Peyer's patch (tissue), 4 donors: Measurements from ENCODE around the gene FAM50A.

Experiments
- POLR2A ChIP-seq, 2 donors: fragments of 450-650 bp; IDR thresholded peaks; one replicate each; pipeline ENCODE4 v1.5.1; 2017; ENCODE audit warnings: antibody characterized with exemption in 2 of 2, mild to moderate bottlenecking in 2 of 2, moderate library complexity in 2 of 2
- TF ChIP-seq, protein P1 (sequence below), 6 experiments: fragments of 450-650 bp in 4 of 6; fragments of 200-600 bp in 2 of 6; sonication (generic) in 1 of 6; IDR thresholded peaks; one replicate each; pipeline ENCODE4 v1.5.1; 2017 to 2019; ENCODE audit warnings: antibody characterized with exemption in 6 of 6, mild to moderate bottlenecking in 3 of 6, moderate library complexity in 1 of 6

DNA sequence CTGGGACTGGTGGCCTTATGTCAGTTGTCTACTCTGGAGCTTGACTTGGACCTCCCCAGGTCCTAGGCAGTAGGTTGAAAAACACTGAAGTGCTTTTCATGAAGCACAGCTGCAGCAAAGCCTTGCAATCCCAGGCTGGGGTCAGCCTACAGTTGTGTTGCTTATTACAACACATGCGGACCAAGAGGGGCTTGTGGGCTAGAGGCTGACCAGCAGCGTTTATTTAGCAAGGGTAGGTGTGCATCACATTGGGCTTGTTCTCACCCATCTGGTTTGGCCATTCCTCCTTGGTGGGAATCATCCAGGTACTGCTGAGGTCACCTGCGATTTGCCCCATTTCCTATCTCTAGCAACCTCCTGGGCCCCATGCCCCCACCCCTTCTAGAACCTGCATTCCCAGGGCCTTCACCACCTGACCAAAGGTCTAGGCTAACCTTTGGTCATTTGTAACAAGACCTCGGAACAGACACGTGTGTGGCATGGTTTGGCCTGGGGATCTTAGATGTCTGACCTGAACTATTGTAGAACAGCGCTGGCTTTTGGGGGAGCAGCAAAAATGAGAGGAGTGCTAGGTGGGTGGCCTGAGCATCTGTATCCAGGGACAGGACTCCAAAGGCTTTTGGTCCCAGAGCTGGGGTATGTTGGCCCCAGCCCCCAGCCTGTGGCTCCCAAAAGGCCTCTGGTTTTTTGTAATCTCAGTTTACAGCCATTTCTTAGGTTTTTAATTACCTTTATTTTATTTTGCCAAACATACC lies 42.7 kb upstream of the FAM50A start:
- TF ChIP-seq, protein P1, sequence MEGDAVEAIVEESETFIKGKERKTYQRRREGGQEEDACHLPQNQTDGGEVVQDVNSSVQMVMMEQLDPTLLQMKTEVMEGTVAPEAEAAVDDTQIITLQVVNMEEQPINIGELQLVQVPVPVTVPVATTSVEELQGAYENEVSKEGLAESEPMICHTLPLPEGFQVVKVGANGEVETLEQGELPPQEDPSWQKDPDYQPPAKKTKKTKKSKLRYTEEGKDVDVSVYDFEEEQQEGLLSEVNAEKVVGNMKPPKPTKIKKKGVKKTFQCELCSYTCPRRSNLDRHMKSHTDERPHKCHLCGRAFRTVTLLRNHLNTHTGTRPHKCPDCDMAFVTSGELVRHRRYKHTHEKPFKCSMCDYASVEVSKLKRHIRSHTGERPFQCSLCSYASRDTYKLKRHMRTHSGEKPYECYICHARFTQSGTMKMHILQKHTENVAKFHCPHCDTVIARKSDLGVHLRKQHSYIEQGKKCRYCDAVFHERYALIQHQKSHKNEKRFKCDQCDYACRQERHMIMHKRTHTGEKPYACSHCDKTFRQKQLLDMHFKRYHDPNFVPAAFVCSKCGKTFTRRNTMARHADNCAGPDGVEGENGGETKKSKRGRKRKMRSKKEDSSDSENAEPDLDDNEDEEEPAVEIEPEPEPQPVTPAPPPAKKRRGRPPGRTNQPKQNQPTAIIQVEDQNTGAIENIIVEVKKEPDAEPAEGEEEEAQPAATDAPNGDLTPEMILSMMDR (IDR thresholded peaks at IDR 0.05), result no peak
- no peak for TF ChIP-seq POLR2A (IDR thresholded peaks at IDR 0.05)
